ENCODE data around the gene FBXL19. TPM values are rescaled to one million over a fixed set of nuclear protein-coding genes. Genes with fewer than 3 reads are reported as not detected.
A peak's percentile ranks its signal among the peaks of the same experiment; 100 is the strongest.

Gene FBXL19
- polyA plus RNA-seq, 2 of the 4 experiments (the other 2 are of a cell fraction), result 5.6 to 21.5 TPM

DNA sequence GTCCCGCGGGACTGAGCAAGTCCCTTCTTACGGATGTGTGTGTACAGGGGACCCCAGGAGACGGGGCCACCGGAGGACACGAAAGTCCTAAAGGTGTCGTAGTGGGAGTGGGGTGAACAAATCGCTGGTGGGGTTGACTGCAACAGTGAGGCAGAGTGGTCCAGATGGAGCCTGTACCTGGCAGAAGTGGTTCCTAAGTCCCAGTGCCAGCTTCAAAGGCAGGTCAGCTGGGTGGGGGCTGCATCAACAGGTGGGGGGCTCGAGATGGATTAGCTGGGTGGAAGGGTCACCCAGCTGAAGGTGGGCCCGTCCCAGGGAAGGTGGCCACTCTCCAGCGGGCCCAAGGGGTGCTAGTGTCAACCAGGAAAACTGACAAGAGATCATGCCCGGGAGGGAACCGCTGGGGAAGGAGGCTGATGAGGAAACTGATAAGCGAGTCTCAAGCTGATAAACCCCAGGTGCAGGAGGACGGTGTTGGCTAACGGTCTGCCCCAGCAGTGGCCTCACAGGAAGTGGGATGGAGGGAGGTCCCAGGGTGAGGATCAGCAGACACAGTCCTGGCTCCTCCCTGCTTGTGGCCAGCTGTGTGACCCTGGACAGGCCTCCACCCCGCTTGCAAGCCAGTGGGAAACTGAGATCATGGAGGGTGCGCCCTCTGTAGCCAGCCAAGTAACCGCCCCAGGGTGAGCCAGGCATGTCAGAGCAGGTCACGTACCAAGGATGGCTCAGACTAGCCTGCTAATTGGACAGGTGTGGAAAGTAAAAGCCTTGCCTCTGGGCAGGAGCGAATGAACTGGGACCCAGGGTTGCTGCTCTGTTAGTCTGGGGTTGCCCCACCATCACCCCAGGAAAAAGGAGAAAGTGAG, 26.5 kb downstream of the FBXL19 start:
- DNase-seq (ENCODE audit: low read depth in 1 of 2, low spot score in 1 of 2) (peak; percentile 19 to 84), FAIRE-seq (no peak), ATAC-seq (peak; percentile 4 to 43; a peak in 5 of 6 replicates)
- ChIA-PET CTCF (interaction anchor here (1.6 to 8.2 kb wide), 3 partner anchors 8 to 192 kb away, joined by 5 to 78 read pairs (median 7); no protein-coding TSS in a partner anchor), POLR2A (interaction anchor here (0.7 to 1.0 kb wide), 2 partner anchors 124 to 167 kb away, joined by 3 read pairs; partner anchors contain the start of genes ZNF646 and ZNF668)
- Histone ChIP-seq H3K27ac (peak overlapping the region; percentile 90 to 99), H3K4me2 (peak overlapping the region; percentile 88), H3K4me1 (peaks cover 26% of the 10 kb centered on the region), H3K9me3 (no peaks in the 10 kb centered on the region), H3K4me3 (peak overlapping the region; percentile 73)
- 13% methylated on average over 20 of the region's 21 CpGs for WGBS (ENCODE audit: missing lambda C conversion rate)
- no peak for TF ChIP-seq HOXB5 (CRISPR knock-in tag; IDR thresholded peaks at IDR 0.05)
- TF ChIP-seq, protein P1, sequence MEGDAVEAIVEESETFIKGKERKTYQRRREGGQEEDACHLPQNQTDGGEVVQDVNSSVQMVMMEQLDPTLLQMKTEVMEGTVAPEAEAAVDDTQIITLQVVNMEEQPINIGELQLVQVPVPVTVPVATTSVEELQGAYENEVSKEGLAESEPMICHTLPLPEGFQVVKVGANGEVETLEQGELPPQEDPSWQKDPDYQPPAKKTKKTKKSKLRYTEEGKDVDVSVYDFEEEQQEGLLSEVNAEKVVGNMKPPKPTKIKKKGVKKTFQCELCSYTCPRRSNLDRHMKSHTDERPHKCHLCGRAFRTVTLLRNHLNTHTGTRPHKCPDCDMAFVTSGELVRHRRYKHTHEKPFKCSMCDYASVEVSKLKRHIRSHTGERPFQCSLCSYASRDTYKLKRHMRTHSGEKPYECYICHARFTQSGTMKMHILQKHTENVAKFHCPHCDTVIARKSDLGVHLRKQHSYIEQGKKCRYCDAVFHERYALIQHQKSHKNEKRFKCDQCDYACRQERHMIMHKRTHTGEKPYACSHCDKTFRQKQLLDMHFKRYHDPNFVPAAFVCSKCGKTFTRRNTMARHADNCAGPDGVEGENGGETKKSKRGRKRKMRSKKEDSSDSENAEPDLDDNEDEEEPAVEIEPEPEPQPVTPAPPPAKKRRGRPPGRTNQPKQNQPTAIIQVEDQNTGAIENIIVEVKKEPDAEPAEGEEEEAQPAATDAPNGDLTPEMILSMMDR (IDR thresholded peaks at IDR 0.05), result peak; percentile 12; the same call in 1 of the 3 replicates
- peak; percentile 75 for TF ChIP-seq POLR2A (IDR thresholded peaks at IDR 0.05; ENCODE audit: low read length)
- peak; percentile 50 for TF ChIP-seq GATA3 (IDR thresholded peaks at IDR 0.05; ENCODE audit: borderline replicate concordance)
- TF ChIP-seq SREBF2 (IDR thresholded peaks at IDR 0.05), result no peak
- peak in 1 of 2 experiments; percentile 20; a peak in 1 of 5 replicates for TF ChIP-seq JUN (IDR thresholded peaks at IDR 0.05)
- TF ChIP-seq, protein P2, sequence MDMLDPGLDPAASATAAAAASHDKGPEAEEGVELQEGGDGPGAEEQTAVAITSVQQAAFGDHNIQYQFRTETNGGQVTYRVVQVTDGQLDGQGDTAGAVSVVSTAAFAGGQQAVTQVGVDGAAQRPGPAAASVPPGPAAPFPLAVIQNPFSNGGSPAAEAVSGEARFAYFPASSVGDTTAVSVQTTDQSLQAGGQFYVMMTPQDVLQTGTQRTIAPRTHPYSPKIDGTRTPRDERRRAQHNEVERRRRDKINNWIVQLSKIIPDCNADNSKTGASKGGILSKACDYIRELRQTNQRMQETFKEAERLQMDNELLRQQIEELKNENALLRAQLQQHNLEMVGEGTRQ (IDR thresholded peaks at IDR 0.05), result no peak

DNA sequence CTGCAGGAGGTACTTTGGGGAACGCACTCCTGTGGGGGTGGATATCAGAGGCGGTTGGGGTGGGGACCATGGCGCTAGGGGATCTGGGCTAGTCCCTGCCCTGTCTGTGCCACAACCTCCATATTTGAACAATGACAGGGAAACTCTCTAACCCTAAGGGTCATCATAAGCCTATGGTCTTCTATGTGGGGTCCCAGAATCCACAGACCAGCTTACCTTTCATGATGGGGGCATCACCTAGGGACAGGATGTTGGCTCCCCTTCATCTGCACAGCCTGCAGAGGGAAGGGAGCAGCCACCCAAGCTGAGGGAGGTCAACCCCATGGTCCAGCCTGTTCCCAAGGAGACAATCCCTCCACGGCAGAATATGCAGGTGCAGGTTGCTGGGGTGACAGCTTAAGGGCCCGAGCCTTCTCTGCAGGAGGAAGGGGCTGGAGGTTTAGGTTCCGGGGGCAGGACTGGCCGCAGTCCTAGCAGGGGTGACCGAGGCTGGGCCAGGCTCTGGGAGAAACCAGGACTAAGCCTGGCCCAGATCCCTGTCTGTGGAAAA, 27.2 kb downstream of the FBXL19 start:
- Histone ChIP-seq H3K4me2 (peak overlapping the region; percentile 88), H3K27ac (peak overlapping the region; percentile 90 to 99; a peak in 5 of 6 replicates), H3K4me3 (peak overlapping the region; percentile 73; the same call in 2 of the 3 replicates), H3K4me1 (peaks cover 26% of the 10 kb centered on the region), H3K9me3 (no peaks in the 10 kb centered on the region)
- 89% methylated on average over 5 of the region's 8 CpGs for WGBS (ENCODE audit: missing lambda C conversion rate)
- DNase-seq (ENCODE audit: low read depth in 1 of 2, low spot score in 1 of 2) (no peak), ATAC-seq (no peak), FAIRE-seq (no peak)
- POLR2A ChIA-PET, result interaction anchor here (1.0 kb wide), 1 partner anchor 124 kb away, joined by 3 read pairs; the partner anchor contains the start of genes ZNF646 and ZNF668
- CTCF ChIA-PET, result interaction anchor here (1.6 to 8.2 kb wide), 4 partner anchors 9 to 492 kb away, joined by 4 to 78 read pairs (median 6); partner anchors contain the start of gene ZNF843
- TF ChIP-seq SREBF2 (IDR thresholded peaks at IDR 0.05) (no peak), RNF2 (IDR thresholded peaks at IDR 0.05; ENCODE audit: borderline replicate concordance, low read depth) (no peak), NPAS2 (CRISPR knock-in tag; IDR thresholded peaks at IDR 0.05; ENCODE audit: borderline replicate concordance) (no peak), KDM5A (IDR thresholded peaks at IDR 0.05) (no peak), PHF8 (IDR thresholded peaks at IDR 0.05; ENCODE audit: borderline replicate concordance, low read depth) (no peak), ZSCAN20 (CRISPR knock-in tag; IDR thresholded peaks at IDR 0.05) (no peak), CHD2 (IDR thresholded peaks at IDR 0.05; ENCODE audit: low read length, partially characterized antibody) (no peak), EP300 (IDR thresholded peaks at IDR 0.05) (no peak), RCOR1 (IDR thresholded peaks at IDR 0.05; ENCODE audit: low read depth, low read length) (no peak)
- TF ChIP-seq, protein P3, sequence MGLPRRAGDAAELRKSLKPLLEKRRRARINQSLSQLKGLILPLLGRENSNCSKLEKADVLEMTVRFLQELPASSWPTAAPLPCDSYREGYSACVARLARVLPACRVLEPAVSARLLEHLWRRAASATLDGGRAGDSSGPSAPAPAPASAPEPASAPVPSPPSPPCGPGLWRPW (IDR thresholded peaks at IDR 0.05), result no peak

DNA sequence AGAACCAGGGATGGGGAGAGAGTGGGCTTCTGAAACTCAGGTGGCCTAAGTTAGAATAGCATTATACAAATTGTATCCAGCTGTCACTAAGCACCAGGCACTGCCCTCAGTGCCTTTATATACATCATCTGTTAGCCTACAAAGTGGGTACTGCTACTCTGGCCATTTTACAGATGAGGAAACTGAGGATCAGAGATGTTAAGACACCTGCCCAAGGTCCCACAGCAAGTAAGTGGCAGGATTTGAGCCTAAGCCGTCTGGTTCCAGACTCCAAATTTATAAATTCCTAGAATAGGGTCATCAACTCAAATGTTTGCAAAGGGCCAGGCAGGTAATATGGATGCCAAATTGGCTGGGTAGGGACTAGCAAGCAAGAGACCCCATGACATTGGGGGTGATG, 27.8 kb downstream of the FBXL19 start:
- ChIA-PET CTCF (interaction anchor here (1.6 to 8.2 kb wide), 4 partner anchors 9 to 491 kb away, joined by 4 to 78 read pairs (median 6); partner anchors contain the start of gene ZNF843), POLR2A (no interaction called here)
- TF ChIP-seq KDM1A (IDR thresholded peaks at IDR 0.05; ENCODE audit: low read depth) (peak; percentile 88), CHD4 (IDR thresholded peaks at IDR 0.05; ENCODE audit: borderline replicate concordance) (peak; percentile 79; the same call in 1 of the 2 replicates), HDAC2 (IDR thresholded peaks at IDR 0.05) (peak; percentile 69; the same call in 1 of the 2 replicates), GATA3 (IDR thresholded peaks at IDR 0.05; ENCODE audit: borderline replicate concordance) (no peak), ZFP36 (IDR thresholded peaks at IDR 0.05; ENCODE audit: borderline replicate concordance, partially characterized antibody) (peak; percentile 24), RAD21 (conservative IDR thresholded peaks at IDR 0.05 in 1 of 2, IDR thresholded peaks at IDR 0.05 in 1 of 2) (no peak), RCOR1 (IDR thresholded peaks at IDR 0.05; ENCODE audit: low read depth, low read length) (no peak)
- no peak overlapping the region for H3K4me2 ChIP-seq
- FAIRE-seq (no peak), DNase-seq (ENCODE audit: low read depth in 1 of 2, low spot score in 1 of 2) (no peak), ATAC-seq (no peak)
- no peak overlapping the region for H3K4me3 ChIP-seq
- 91% methylated on average over 1 of the region's 1 CpG for WGBS (ENCODE audit: missing lambda C conversion rate)
- no peaks in the 10 kb centered on the region for H3K9me3 ChIP-seq
- no peak overlapping the region; a peak in 1 of 6 replicates for H3K27ac ChIP-seq
- H3K4me1 ChIP-seq, result peaks cover 26% of the 10 kb centered on the region

Data from A549 (cell line).